ENCODE data around the gene COL6A2.

Gene COL6A2

GRCh38 chr21:46110499-46111192, 12.7 kb downstream of the COL6A2 start:
- peak in 8 of 10 donors; percentile 4 to 76 (median 26) for DNase-seq
- intact Hi-C loops (cut with DNase I) = no loop called here

- peak in 5 of 10 donors; percentile 4 to 73 (median 39) for DNase-seq
Observed at GRCh38 chr21:46111193-46111571, 13.3 kb downstream of the COL6A2 start.

GRCh38 chr21:46111857-46112724, 14.2 kb downstream of the COL6A2 start:
- intact Hi-C loops (cut with DNase I) = no loop called here
- peak in 8 of 10 donors; percentile 5 to 83 (median 16) for DNase-seq

More at GRCh38 chr21:46111193-46111571, 13.3 kb downstream of the COL6A2 start:
- intact Hi-C loops (cut with DNase I) = no loop called here

- DNase-seq = peak in 7 of 10 donors; percentile 0 to 74 (median 8)
Observed at GRCh38 chr21:46112725-46113215, 14.9 kb downstream of the COL6A2 start.

GRCh38 chr21:46113497-46114176, 15.7 kb downstream of the COL6A2 start:
- intact Hi-C loops (cut with DNase I) = no loop called here
- DNase-seq = peak in 4 of 10 donors; percentile 2 to 67 (median 8)

More at GRCh38 chr21:46112725-46113215, 14.9 kb downstream of the COL6A2 start:
- intact Hi-C loops (cut with DNase I) = no loop called here

GRCh38 chr21:46114963-46115362, 17.1 kb downstream of the COL6A2 start:
- DNase-seq = peak in 5 of 10 donors; percentile 3 to 70 (median 5)
- intact Hi-C loops (cut with DNase I) = no loop called here

- peak in 5 of 10 donors; percentile 1 to 70 (median 24) for DNase-seq
- intact Hi-C loops (cut with DNase I) = no loop called here
Observed at GRCh38 chr21:46115441-46116188, 17.7 kb downstream of the COL6A2 start.

- peak in 7 of 10 donors; percentile 3 to 62 (median 9) for DNase-seq
Observed at GRCh38 chr21:46116189-46116775, 18.4 kb downstream of the COL6A2 start.

GRCh38 chr21:46116776-46117585, 19.1 kb downstream of the COL6A2 start:
- intact Hi-C loops (cut with DNase I) = no loop called here
- peak in 7 of 10 donors; percentile 0 to 54 (median 6) for DNase-seq

More at GRCh38 chr21:46116189-46116775, 18.4 kb downstream of the COL6A2 start:
- intact Hi-C loops (cut with DNase I) = no loop called here

GRCh38 chr21:46117586-46118315, 19.8 kb downstream of the COL6A2 start:
- intact Hi-C loops (cut with DNase I) = no loop called here
- peak in 8 of 10 donors; percentile 2 to 78 (median 12) for DNase-seq

GRCh38 chr21:46118316-46119143, 20.6 kb downstream of the COL6A2 start:
- peak in 8 of 10 donors; percentile 0 to 73 (median 12) for DNase-seq

GRCh38 chr21:46119144-46119636, 21.3 kb downstream of the COL6A2 start:
- intact Hi-C loops (cut with DNase I) = no loop called here
- DNase-seq = peak in 7 of 10 donors; percentile 4 to 72 (median 23)

More at GRCh38 chr21:46118316-46119143, 20.6 kb downstream of the COL6A2 start:
- intact Hi-C loops (cut with DNase I) = no loop called here

GRCh38 chr21:46119637-46120271, 21.8 kb downstream of the COL6A2 start:
- intact Hi-C loops (cut with DNase I) = no loop called here
- DNase-seq = peak in 7 of 10 donors; percentile 4 to 79 (median 10)

GRCh38 chr21:46120301-46121285, 22.7 kb downstream of the COL6A2 start:
- intact Hi-C loops (cut with DNase I) = no loop called here
- DNase-seq = peak in 7 of 10 donors; percentile 1 to 76 (median 18)

All from posterior cingulate gyrus (tissue), 11 donors.